WTC11 (cell line): ENCODE data around the gene EML2. TPM values are rescaled to one million over a fixed set of nuclear protein-coding genes. Genes with fewer than 3 reads are reported as not detected.

Experiments used
- ATAC-seq: fragments of 200-7000 bp; cut with Tn5 transposase; 2 replicates; pipeline ENCODE4 v1.10.0; 2021; ENCODE audit warnings: mild to moderate bottlenecking, moderate library complexity
- CTCF ChIA-PET: fragments of 300-600 bp; sonication (Branson Sonifier 250); formaldehyde crosslinking; loops from one replicate; lab custom pipeline; 2021; ENCODE audit warnings: antibody characterized with exemption; lab: Charles Lee
- POLR2A ChIA-PET: fragments of 350-600 bp; sonication (Branson Sonifier 250); formaldehyde crosslinking; loops from one replicate; lab custom pipeline; 2021; ENCODE audit warnings: antibody characterized with exemption; lab: Charles Lee
- DNase-seq: peaks from one replicate; pipeline ENCODE4 v3.0.0; 2021; ENCODE audit warnings: low spot score
- H3K27ac Mint-ChIP-seq: 2 replicates; pipeline ENCODE4 v1.8.0; 2021; ENCODE audit warnings: mixed read lengths
- H3K27me3 Mint-ChIP-seq: 2 replicates; pipeline ENCODE4 v1.8.0; 2021; ENCODE audit warnings: low read depth, mild to moderate bottlenecking, moderate library complexity, mixed read lengths
- H3K36me3 Mint-ChIP-seq: 2 replicates; pipeline ENCODE4 v1.8.0; 2021; ENCODE audit warnings: mixed read lengths
- H3K4me1 Mint-ChIP-seq: 2 replicates; pipeline ENCODE4 v1.8.0; 2022; ENCODE audit warnings: mixed read lengths
- H3K4me3 Mint-ChIP-seq: 2 replicates; pipeline ENCODE4 v1.8.0; 2021; ENCODE audit warnings: mild to moderate bottlenecking, moderate library complexity, mixed read lengths
- H3K9me3 Mint-ChIP-seq: 2 replicates; pipeline ENCODE4 v1.8.0; 2021; ENCODE audit warnings: mixed read lengths
- CTCF ChIP-seq: fragments of 200-600 bp; IDR thresholded peaks from 2 replicates; pipeline ENCODE4 v1.8.0; 2022; ENCODE audit warnings: antibody characterized with exemption
- ELF4 ChIP-seq: sonication (generic); formaldehyde crosslinking; IDR thresholded peaks from 2 replicates; pipeline ENCODE4 v1.8.1; 2022; ENCODE audit warnings: low read depth, mild to moderate bottlenecking, moderate library complexity, missing genetic modification reagents
- ERG ChIP-seq: fragments of 250-450 bp; sonication (Bioruptor Pico); IDR thresholded peaks from 2 replicates; pipeline ENCODE4 v1.8.0; 2021; ENCODE audit warnings: mild to moderate bottlenecking
- FOXP4 ChIP-seq: sonication (generic); formaldehyde crosslinking; IDR thresholded peaks from 2 replicates; pipeline ENCODE4 v1.8.0; 2022; ENCODE audit warnings: mild to moderate bottlenecking, missing genetic modification reagents
- IRF2 ChIP-seq: sonication (generic); formaldehyde crosslinking; IDR thresholded peaks from 2 replicates; pipeline ENCODE4 v1.8.0; 2022; ENCODE audit warnings: low read depth, missing genetic modification reagents, borderline replicate concordance
- JUN ChIP-seq: sonication (generic); formaldehyde crosslinking; IDR thresholded peaks from 2 replicates; pipeline ENCODE4 v1.8.0; 2023; ENCODE audit warnings: mild to moderate bottlenecking, missing genetic modification reagents
- NFATC4 ChIP-seq: fragments of 250-450 bp; sonication (Bioruptor Pico); IDR thresholded peaks from 2 replicates; pipeline ENCODE4 v1.9.0; 2021; ENCODE audit warnings: mild to moderate bottlenecking
- NFE2L1 ChIP-seq: sonication (generic); formaldehyde crosslinking; IDR thresholded peaks from 2 replicates; pipeline ENCODE4 v1.8.1; 2023; ENCODE audit warnings: missing genetic modification reagents
- PRRX2 ChIP-seq: fragments of 250-450 bp; sonication (Bioruptor Pico); IDR thresholded peaks from 2 replicates; pipeline ENCODE4 v1.8.0; 2021; ENCODE audit warnings: mild to moderate bottlenecking
- ZNF138 ChIP-seq: sonication (generic); formaldehyde crosslinking; conservative IDR thresholded peaks from 2 replicates; pipeline ENCODE4 v1.8.1; 2022; ENCODE audit warnings: mild to moderate bottlenecking, moderate library complexity, missing genetic modification reagents
- ZNF232 ChIP-seq: sonication (generic); formaldehyde crosslinking; IDR thresholded peaks from 2 replicates; pipeline ENCODE4 v1.8.0; 2022; ENCODE audit warnings: mild to moderate bottlenecking, missing genetic modification reagents
- ZNF396 ChIP-seq: fragments of 250-450 bp; sonication (Bioruptor Pico); IDR thresholded peaks from 2 replicates; pipeline ENCODE4 v1.8.0; 2021; ENCODE audit warnings: mild to moderate bottlenecking, moderate library complexity, borderline replicate concordance
- ZNF423 ChIP-seq: fragments of 250-450 bp; sonication (Bioruptor Pico); IDR thresholded peaks from 2 replicates; pipeline ENCODE4 v2.1.2; 2022; ENCODE audit warnings: mild to moderate bottlenecking, moderate library complexity
- total RNA-seq: library from RNA; stranded (reverse); gene quantifications from 3 replicates; pipeline ENCODE4 v1.2.3, GENCODE V29; 2021
- TF ChIP-seq, protein P1 (sequence below): sonication (generic); formaldehyde crosslinking; IDR thresholded peaks from 2 replicates; pipeline ENCODE4 v1.8.1; 2022; ENCODE audit warnings: low read depth, missing genetic modification reagents, borderline replicate concordance
- TF ChIP-seq, protein P2 (sequence below): sonication (generic); formaldehyde crosslinking; IDR thresholded peaks from 2 replicates; pipeline ENCODE4 v1.8.1; 2023; ENCODE audit warnings: mild to moderate bottlenecking, missing genetic modification reagents, borderline replicate concordance
- TF ChIP-seq, protein P3 (sequence below): sonication (generic); formaldehyde crosslinking; conservative IDR thresholded peaks from 2 replicates; pipeline ENCODE4 v1.8.1; 2022; ENCODE audit warnings: mild to moderate bottlenecking, missing genetic modification reagents
- TF ChIP-seq, protein P4 (sequence below): sonication (generic); formaldehyde crosslinking; IDR thresholded peaks from 2 replicates; pipeline ENCODE4 v1.8.1; 2023; ENCODE audit warnings: mild to moderate bottlenecking, moderate library complexity, missing genetic modification reagents
- TF ChIP-seq, protein P5 (sequence below): sonication (generic); formaldehyde crosslinking; IDR thresholded peaks from 2 replicates; pipeline ENCODE4 v1.8.0; 2023; ENCODE audit warnings: missing genetic modification reagents, mild to moderate bottlenecking, borderline replicate concordance

The EML2 gene
- total RNA-seq, 1 experiment from 2014 or later = 63.3 TPM

DNA sequence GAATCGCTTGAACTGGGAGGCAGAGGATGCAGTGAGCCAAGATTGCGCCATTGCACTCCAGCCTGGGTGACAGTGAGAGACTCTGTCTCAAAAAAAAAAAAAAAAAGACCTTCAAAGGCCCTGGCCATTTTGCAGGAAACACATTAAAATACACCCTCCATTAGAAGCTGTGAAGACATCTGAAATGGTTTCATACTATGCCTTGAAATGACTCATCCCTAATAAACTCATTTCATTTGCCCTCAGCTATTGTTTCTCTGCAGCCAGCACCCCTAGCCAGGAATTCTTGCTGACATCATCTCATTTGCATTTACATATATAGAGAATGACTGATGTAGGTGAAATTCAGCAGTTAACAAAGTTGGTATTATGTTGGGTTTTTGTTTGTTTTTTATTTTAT lies 8.7 kb downstream of the EML2 start (continued):
- TF ChIP-seq, protein P1, sequence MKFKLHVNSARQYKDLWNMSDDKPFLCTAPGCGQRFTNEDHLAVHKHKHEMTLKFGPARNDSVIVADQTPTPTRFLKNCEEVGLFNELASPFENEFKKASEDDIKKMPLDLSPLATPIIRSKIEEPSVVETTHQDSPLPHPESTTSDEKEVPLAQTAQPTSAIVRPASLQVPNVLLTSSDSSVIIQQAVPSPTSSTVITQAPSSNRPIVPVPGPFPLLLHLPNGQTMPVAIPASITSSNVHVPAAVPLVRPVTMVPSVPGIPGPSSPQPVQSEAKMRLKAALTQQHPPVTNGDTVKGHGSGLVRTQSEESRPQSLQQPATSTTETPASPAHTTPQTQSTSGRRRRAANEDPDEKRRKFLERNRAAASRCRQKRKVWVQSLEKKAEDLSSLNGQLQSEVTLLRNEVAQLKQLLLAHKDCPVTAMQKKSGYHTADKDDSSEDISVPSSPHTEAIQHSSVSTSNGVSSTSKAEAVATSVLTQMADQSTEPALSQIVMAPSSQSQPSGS = no peak
- TF ChIP-seq ZNF232 (CRISPR knock-in tag) (no peak), ELF4 (CRISPR knock-in tag) (no peak), ERG (no peak), ZNF396 (CRISPR knock-in tag) (no peak), NFATC4 (CRISPR knock-in tag) (no peak)
- TF ChIP-seq, protein P2, sequence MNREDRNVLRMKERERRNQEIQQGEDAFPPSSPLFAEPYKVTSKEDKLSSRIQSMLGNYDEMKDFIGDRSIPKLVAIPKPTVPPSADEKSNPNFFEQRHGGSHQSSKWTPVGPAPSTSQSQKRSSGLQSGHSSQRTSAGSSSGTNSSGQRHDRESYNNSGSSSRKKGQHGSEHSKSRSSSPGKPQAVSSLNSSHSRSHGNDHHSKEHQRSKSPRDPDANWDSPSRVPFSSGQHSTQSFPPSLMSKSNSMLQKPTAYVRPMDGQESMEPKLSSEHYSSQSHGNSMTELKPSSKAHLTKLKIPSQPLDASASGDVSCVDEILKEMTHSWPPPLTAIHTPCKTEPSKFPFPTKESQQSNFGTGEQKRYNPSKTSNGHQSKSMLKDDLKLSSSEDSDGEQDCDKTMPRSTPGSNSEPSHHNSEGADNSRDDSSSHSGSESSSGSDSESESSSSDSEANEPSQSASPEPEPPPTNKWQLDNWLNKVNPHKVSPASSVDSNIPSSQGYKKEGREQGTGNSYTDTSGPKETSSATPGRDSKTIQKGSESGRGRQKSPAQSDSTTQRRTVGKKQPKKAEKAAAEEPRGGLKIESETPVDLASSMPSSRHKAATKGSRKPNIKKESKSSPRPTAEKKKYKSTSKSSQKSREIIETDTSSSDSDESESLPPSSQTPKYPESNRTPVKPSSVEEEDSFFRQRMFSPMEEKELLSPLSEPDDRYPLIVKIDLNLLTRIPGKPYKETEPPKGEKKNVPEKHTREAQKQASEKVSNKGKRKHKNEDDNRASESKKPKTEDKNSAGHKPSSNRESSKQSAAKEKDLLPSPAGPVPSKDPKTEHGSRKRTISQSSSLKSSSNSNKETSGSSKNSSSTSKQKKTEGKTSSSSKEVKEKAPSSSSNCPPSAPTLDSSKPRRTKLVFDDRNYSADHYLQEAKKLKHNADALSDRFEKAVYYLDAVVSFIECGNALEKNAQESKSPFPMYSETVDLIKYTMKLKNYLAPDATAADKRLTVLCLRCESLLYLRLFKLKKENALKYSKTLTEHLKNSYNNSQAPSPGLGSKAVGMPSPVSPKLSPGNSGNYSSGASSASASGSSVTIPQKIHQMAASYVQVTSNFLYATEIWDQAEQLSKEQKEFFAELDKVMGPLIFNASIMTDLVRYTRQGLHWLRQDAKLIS (CRISPR knock-in tag) = no peak
- TF ChIP-seq, protein P3, sequence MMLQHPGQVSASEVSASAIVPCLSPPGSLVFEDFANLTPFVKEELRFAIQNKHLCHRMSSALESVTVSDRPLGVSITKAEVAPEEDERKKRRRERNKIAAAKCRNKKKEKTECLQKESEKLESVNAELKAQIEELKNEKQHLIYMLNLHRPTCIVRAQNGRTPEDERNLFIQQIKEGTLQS = no peak

DNA sequence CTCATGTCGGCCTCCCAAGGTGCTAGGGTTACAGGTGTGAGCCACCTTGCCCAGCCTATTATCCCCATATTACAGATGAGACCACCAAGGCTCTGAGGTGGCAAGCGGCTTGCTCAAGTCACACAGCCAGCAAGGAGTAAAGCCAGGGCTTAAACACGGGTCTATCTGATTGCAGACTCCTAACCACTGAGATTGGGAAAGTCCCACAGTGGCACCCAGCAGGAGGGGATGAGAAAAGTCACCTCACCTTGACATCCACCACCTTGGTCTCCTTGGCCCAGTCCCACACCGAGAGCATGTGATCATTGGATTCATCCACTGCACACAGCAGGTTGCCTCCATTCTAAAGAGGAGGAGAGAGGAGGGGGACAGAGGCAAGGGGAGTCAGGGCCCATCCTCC lies 9.5 kb downstream of the EML2 start:
- ChIA-PET CTCF (interaction anchor here (6.2 kb wide), 1 partner anchor 13 kb away, joined by 47 read pairs; no protein-coding TSS in a partner anchor), POLR2A (no interaction called here)
- Mint-ChIP-seq H3K4me3 (no peak overlapping the region), H3K4me1 (peaks cover 18% of the 10 kb centered on the region), H3K9me3 (no peaks in the 10 kb centered on the region), H3K27me3 (no peaks in the 10 kb centered on the region; the same call in 1 of the 2 replicates), H3K36me3 (peaks cover 6% of the 10 kb centered on the region), H3K27ac (no peak overlapping the region)
- DNase-seq (no peak), ATAC-seq (no peak)
- no peak for TF ChIP-seq FOXP4 (CRISPR knock-in tag)
- TF ChIP-seq JUN (CRISPR knock-in tag) = no peak
- TF ChIP-seq PRRX2 = no peak
- TF ChIP-seq CTCF = no peak
- TF ChIP-seq ZNF138 = no peak
- no peak for TF ChIP-seq ZNF423 (CRISPR knock-in tag)
- no peak for TF ChIP-seq NFE2L1 (CRISPR knock-in tag)
- no peak for TF ChIP-seq IRF2 (CRISPR knock-in tag)
- TF ChIP-seq, protein P4, sequence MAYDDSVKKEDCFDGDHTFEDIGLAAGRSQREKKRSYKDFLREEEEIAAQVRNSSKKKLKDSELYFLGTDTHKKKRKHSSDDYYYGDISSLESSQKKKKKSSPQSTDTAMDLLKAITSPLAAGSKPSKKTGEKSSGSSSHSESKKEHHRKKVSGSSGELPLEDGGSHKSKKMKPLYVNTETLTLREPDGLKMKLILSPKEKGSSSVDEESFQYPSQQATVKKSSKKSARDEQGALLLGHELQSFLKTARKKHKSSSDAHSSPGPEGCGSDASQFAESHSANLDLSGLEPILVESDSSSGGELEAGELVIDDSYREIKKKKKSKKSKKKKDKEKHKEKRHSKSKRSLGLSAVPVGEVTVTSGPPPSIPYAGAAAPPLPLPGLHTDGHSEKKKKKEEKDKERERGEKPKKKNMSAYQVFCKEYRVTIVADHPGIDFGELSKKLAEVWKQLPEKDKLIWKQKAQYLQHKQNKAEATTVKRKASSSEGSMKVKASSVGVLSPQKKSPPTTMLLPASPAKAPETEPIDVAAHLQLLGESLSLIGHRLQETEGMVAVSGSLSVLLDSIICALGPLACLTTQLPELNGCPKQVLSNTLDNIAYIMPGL (CRISPR knock-in tag) = no peak
- TF ChIP-seq, protein P5, sequence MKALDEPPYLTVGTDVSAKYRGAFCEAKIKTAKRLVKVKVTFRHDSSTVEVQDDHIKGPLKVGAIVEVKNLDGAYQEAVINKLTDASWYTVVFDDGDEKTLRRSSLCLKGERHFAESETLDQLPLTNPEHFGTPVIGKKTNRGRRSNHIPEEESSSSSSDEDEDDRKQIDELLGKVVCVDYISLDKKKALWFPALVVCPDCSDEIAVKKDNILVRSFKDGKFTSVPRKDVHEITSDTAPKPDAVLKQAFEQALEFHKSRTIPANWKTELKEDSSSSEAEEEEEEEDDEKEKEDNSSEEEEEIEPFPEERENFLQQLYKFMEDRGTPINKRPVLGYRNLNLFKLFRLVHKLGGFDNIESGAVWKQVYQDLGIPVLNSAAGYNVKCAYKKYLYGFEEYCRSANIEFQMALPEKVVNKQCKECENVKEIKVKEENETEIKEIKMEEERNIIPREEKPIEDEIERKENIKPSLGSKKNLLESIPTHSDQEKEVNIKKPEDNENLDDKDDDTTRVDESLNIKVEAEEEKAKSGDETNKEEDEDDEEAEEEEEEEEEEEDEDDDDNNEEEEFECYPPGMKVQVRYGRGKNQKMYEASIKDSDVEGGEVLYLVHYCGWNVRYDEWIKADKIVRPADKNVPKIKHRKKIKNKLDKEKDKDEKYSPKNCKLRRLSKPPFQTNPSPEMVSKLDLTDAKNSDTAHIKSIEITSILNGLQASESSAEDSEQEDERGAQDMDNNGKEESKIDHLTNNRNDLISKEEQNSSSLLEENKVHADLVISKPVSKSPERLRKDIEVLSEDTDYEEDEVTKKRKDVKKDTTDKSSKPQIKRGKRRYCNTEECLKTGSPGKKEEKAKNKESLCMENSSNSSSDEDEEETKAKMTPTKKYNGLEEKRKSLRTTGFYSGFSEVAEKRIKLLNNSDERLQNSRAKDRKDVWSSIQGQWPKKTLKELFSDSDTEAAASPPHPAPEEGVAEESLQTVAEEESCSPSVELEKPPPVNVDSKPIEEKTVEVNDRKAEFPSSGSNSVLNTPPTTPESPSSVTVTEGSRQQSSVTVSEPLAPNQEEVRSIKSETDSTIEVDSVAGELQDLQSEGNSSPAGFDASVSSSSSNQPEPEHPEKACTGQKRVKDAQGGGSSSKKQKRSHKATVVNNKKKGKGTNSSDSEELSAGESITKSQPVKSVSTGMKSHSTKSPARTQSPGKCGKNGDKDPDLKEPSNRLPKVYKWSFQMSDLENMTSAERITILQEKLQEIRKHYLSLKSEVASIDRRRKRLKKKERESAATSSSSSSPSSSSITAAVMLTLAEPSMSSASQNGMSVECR (CRISPR knock-in tag) = no peak
- TF ChIP-seq ELF4 (CRISPR knock-in tag) = no peak
